CD4-positive, alpha-beta T cell treated with Interleukin-4 for 1 hour (primary cell): ENCODE data around the gene GPR27.

Experiments
- DNase-seq, 2 donors: peaks; one replicate each; pipeline ENCODE4 v3.0.0-alpha.2; 2020 to 2022

The GPR27 gene

GRCh38 chr3:71753701-71754609 lies at the start of gene GPR27:
Gene GPR27, plus strand, starts transcription at chr3:71753855. Its CDS starts 195 bp downstream, at chr3:71754050.
- DNase-seq = peak in 1 of 2 donors; percentile 17

- no peak for DNase-seq
Measured at GRCh38 chr3:71704915-71705314, 48.7 kb upstream of the GPR27 start.

- DNase-seq = no peak
Measured at GRCh38 chr3:71705681-71706080, 48.0 kb upstream of the GPR27 start.

- no peak for DNase-seq
Measured at GRCh38 chr3:71707595-71707994, 46.1 kb upstream of the GPR27 start.

- DNase-seq = no peak
Measured at GRCh38 chr3:71708476-71709105, 45.1 kb upstream of the GPR27 start.

GRCh38 chr3:71709908-71710511 lies 43.6 kb upstream of the GPR27 start:
- DNase-seq = no peak

- peak in 1 of 2 donors; percentile 75 for DNase-seq
Measured at GRCh38 chr3:71710906-71711494, 42.7 kb upstream of the GPR27 start.

- no peak for DNase-seq
Measured at GRCh38 chr3:71713041-71713440, 40.6 kb upstream of the GPR27 start.

GRCh38 chr3:71714595-71714994 lies 39.1 kb upstream of the GPR27 start:
- no peak for DNase-seq

GRCh38 chr3:71718072-71718471 lies 35.6 kb upstream of the GPR27 start:
- peak in 1 of 2 donors; percentile 50 for DNase-seq

- no peak for DNase-seq
Measured at GRCh38 chr3:71721002-71721401, 32.7 kb upstream of the GPR27 start.

GRCh38 chr3:71721651-71722157 lies 32.0 kb upstream of the GPR27 start:
- peak in 1 of 2 donors; percentile 50 for DNase-seq

GRCh38 chr3:71722693-71723092 lies 31.0 kb upstream of the GPR27 start:
- no peak for DNase-seq

- peak; percentile 43 to 82 for DNase-seq
Measured at GRCh38 chr3:71723452-71724170, 30.0 kb upstream of the GPR27 start.

- DNase-seq = no peak
Measured at GRCh38 chr3:71724171-71724453, 29.5 kb upstream of the GPR27 start.

- DNase-seq = no peak
Measured at GRCh38 chr3:71724584-71725270, 28.9 kb upstream of the GPR27 start.

GRCh38 chr3:71725271-71725991 lies 28.2 kb upstream of the GPR27 start, which contains the start of gene EIF4E3:
Gene EIF4E3, minus strand, starts transcription at chr3:71725402. Its CDS starts 35 bp downstream, at chr3:71725367.
- DNase-seq = no peak

GRCh38 chr3:71726146-71726545 lies 27.5 kb upstream of the GPR27 start:
- peak; percentile 38 to 78 for DNase-seq

GRCh38 chr3:71728632-71729342 lies 24.9 kb upstream of the GPR27 start:
- peak; percentile 23 to 55 for DNase-seq

GRCh38 chr3:71732637-71733036 lies 21.0 kb upstream of the GPR27 start:
- no peak for DNase-seq
